Subcutaneous abdominal adipose tissue (tissue), 5 donors: ENCODE results near the gene STUB1.

ENCODE experiments used
- H3K27ac ChIP-seq: one replicate; pipeline ENCODE4 v1.7.0; 2013; ENCODE audit warnings: low read depth, mild to moderate bottlenecking, inconsistent platforms, low read length, moderate library complexity
- H3K27me3 ChIP-seq, 5 donors: one replicate each; pipeline ENCODE4 v1.7.0; 2013; ENCODE audit warnings: low read length in 5 of 5, inconsistent platforms in 1 of 5; ENCODE audit not compliant: control insufficient read depth in 5 of 5, insufficient read depth in 4 of 5
- H3K36me3 ChIP-seq, 5 donors: one replicate each; pipeline ENCODE4 v1.7.0; 2013; ENCODE audit warnings: low read length in 5 of 5; ENCODE audit not compliant: control insufficient read depth in 5 of 5, insufficient read depth in 5 of 5
- H3K4me1 ChIP-seq, 5 donors: one replicate each; pipeline ENCODE4 v1.7.0; 2013; ENCODE audit warnings: low read length in 5 of 5, mild to moderate bottlenecking in 3 of 5, moderate library complexity in 1 of 5; ENCODE audit not compliant: control insufficient read depth in 5 of 5, insufficient read depth in 5 of 5
- H3K4me3 ChIP-seq, 5 donors: one replicate each; pipeline ENCODE4 v1.7.0; 2013; ENCODE audit warnings: low read length in 5 of 5, low read depth in 1 of 5
- H3K9ac ChIP-seq, 5 donors: one replicate each; pipeline ENCODE4 v1.7.0; 2013; ENCODE audit warnings: low read length in 5 of 5, mild to moderate bottlenecking in 4 of 5, moderate library complexity in 3 of 5
- H3K9me3 ChIP-seq, 5 donors: one replicate each; pipeline ENCODE4 v1.7.0; 2013; ENCODE audit warnings: low read length in 5 of 5; ENCODE audit not compliant: control insufficient read depth in 5 of 5
- donor health status: healthy.
- donor health status: healthy.
- donor health status: healthy.
- donor health status: healthy.
- donor health status: healthy.

Gene STUB1

GRCh38 chr16:644556-644955 lies 35.7 kb upstream of the STUB1 start:
- Histone ChIP-seq H3K27ac (no peak overlapping the region), H3K4me1 (peaks cover 0 to 67% (median 63%) of the 10 kb centered on the region in 5 donors), H3K9ac (no peak overlapping the region), H3K27me3 (no peaks in the 10 kb centered on the region), H3K9me3 (no peaks in the 10 kb centered on the region), H3K4me3 (no peak overlapping the region), H3K36me3 (no peaks in the 10 kb centered on the region)

- H3K4me3 ChIP-seq = no peak overlapping the region
- H3K4me1 ChIP-seq = peaks cover 0 to 74% (median 64%) of the 10 kb centered on the region in 5 donors
- no peaks in the 10 kb centered on the region for H3K36me3 ChIP-seq
- H3K9ac ChIP-seq = peak overlapping the region in 2 of 5 donors; percentile 30 to 49
- H3K27ac ChIP-seq = no peak overlapping the region
- no peaks in the 10 kb centered on the region for H3K27me3 ChIP-seq
- no peaks in the 10 kb centered on the region for H3K9me3 ChIP-seq
Measured at GRCh38 chr16:645852-646678, 34.1 kb upstream of the STUB1 start.

GRCh38 chr16:646679-647172 lies 33.5 kb upstream of the STUB1 start:
- no peaks in the 10 kb centered on the region for H3K27me3 ChIP-seq
- H3K27ac ChIP-seq = no peak overlapping the region
- no peaks in the 10 kb centered on the region for H3K9me3 ChIP-seq
- H3K36me3 ChIP-seq = no peaks in the 10 kb centered on the region
- peaks cover 0 to 68% (median 59%) of the 10 kb centered on the region in 5 donors for H3K4me1 ChIP-seq
- H3K4me3 ChIP-seq = no peak overlapping the region
- peak overlapping the region in 1 of 5 donors; percentile 8 for H3K9ac ChIP-seq

- Histone ChIP-seq H3K9me3 (no peaks in the 10 kb centered on the region), H3K9ac (peak overlapping the region in 1 of 5 donors; percentile 8), H3K27ac (peak overlapping the region; percentile 64)
Measured at GRCh38 chr16:647173-647902, 32.9 kb upstream of the STUB1 start.

GRCh38 chr16:648071-648780 lies 32.0 kb upstream of the STUB1 start:
- H3K27me3 ChIP-seq = no peaks in the 10 kb centered on the region
- peak overlapping the region; percentile 64 for H3K27ac ChIP-seq
- peak overlapping the region; percentile 67 to 74 (median 69) for H3K4me3 ChIP-seq
- no peaks in the 10 kb centered on the region for H3K9me3 ChIP-seq
- H3K4me1 ChIP-seq = peaks cover 0 to 54% (median 50%) of the 10 kb centered on the region in 5 donors
- H3K9ac ChIP-seq = peak overlapping the region; percentile 62 to 81 (median 77)
- H3K36me3 ChIP-seq = peaks cover 0 to 5% (median 3%) of the 10 kb centered on the region in 5 donors

More at GRCh38 chr16:647173-647902, 32.9 kb upstream of the STUB1 start:
- Histone ChIP-seq H3K27me3 (no peaks in the 10 kb centered on the region), H3K4me3 (no peak overlapping the region), H3K36me3 (no peaks in the 10 kb centered on the region), H3K4me1 (peaks cover 0 to 63% (median 59%) of the 10 kb centered on the region in 5 donors)

- peaks cover 0 to 52% (median 44%) of the 10 kb centered on the region in 5 donors for H3K4me1 ChIP-seq
- H3K36me3 ChIP-seq = peaks cover 0 to 9% (median 8%) of the 10 kb centered on the region in 5 donors
- no peaks in the 10 kb centered on the region for H3K27me3 ChIP-seq
- peak within 1 kb of the TSS; percentile 64 for H3K27ac ChIP-seq
- peak within 1 kb of the TSS; percentile 62 to 81 (median 77) for H3K9ac ChIP-seq
- H3K9me3 ChIP-seq = no peaks in the 10 kb centered on the region
- peak within 1 kb of the TSS; percentile 67 to 74 (median 69) for H3K4me3 ChIP-seq
Measured at GRCh38 chr16:648781-649589, 31.2 kb upstream of the STUB1 start, which contains the start of gene WDR90. TSS of gene WDR90 (plus strand) at chr16:649365. CDS start at chr16:649417, 52 bp downstream.

- no peak overlapping the region for H3K27ac ChIP-seq
- H3K9me3 ChIP-seq = no peaks in the 10 kb centered on the region
- H3K4me3 ChIP-seq = peak overlapping the region in 4 of 5 donors; percentile 67 to 74 (median 70)
- peak overlapping the region in 4 of 5 donors; percentile 53 to 78 (median 69) for H3K9ac ChIP-seq
- peaks cover 0 to 52% (median 44%) of the 10 kb centered on the region in 5 donors for H3K4me1 ChIP-seq
- H3K36me3 ChIP-seq = peaks cover 0 to 10% (median 9%) of the 10 kb centered on the region in 5 donors
- no peaks in the 10 kb centered on the region for H3K27me3 ChIP-seq
Measured at GRCh38 chr16:649631-650030, 30.6 kb upstream of the STUB1 start.

GRCh38 chr16:651844-652243 lies 28.4 kb upstream of the STUB1 start:
- peaks cover 0 to 23% (median 17%) of the 10 kb centered on the region in 5 donors for H3K36me3 ChIP-seq
- no peak overlapping the region for H3K27ac ChIP-seq
- no peaks in the 10 kb centered on the region for H3K9me3 ChIP-seq
- peaks cover 0 to 38% (median 30%) of the 10 kb centered on the region in 5 donors for H3K4me1 ChIP-seq
- H3K4me3 ChIP-seq = no peak overlapping the region
- no peaks in the 10 kb centered on the region for H3K27me3 ChIP-seq
- H3K9ac ChIP-seq = no peak overlapping the region
